Astrocyte (in vitro differentiated cells and primary cell): Measurements from ENCODE around the gene VPS37B. TPM values are rescaled to one million over a fixed set of nuclear protein-coding genes. Genes with fewer than 3 reads are reported as not detected.

Source experiments
- DNase-seq: peaks from one replicate; pipeline ENCODE4 v3.0.0-alpha.2; 2010; ENCODE audit warnings: low read depth
- FAIRE-seq: peaks from 2 replicates; lab custom pipeline; 2011; peaks lifted over from hg19 to GRCh38; lab: Jason Lieb, UNC
- H2AFZ ChIP-seq: 2 replicates; pipeline ENCODE4 v1.6.0; 2012; ENCODE audit warnings: low read depth, low read length, inconsistent platforms
- H3K27ac ChIP-seq: 2 replicates; pipeline ENCODE4 v1.5.1; 2011; ENCODE audit warnings: low read depth, low read length, inconsistent platforms
- H3K27me3 ChIP-seq: 2 replicates; pipeline ENCODE4 v1.6.0; 2011; ENCODE audit warnings: low read length, inconsistent platforms; ENCODE audit not compliant: insufficient read depth
- H3K36me3 ChIP-seq: 2 replicates; pipeline ENCODE4 v1.5.1; 2011; ENCODE audit warnings: low read length, inconsistent platforms; ENCODE audit not compliant: insufficient read depth
- H3K4me1 ChIP-seq: 2 replicates; pipeline ENCODE4 v1.5.1; 2011; ENCODE audit warnings: low read length, inconsistent platforms; ENCODE audit not compliant: insufficient read depth
- H3K4me2 ChIP-seq: 2 replicates; pipeline ENCODE4 v1.6.0; 2012; ENCODE audit warnings: low read length, inconsistent platforms
- H3K4me3 ChIP-seq: 2 replicates; pipeline ENCODE4 v1.5.1; 2011; ENCODE audit warnings: low read depth, mild to moderate bottlenecking, low read length, inconsistent platforms; ENCODE audit not compliant: insufficient read depth
- H3K79me2 ChIP-seq: 2 replicates; pipeline ENCODE4 v1.6.0; 2012; ENCODE audit warnings: mild to moderate bottlenecking, low read length, inconsistent platforms; ENCODE audit not compliant: insufficient read depth
- H3K9ac ChIP-seq: 2 replicates; pipeline ENCODE4 v1.6.0; 2012; ENCODE audit warnings: mild to moderate bottlenecking, low read length, inconsistent platforms
- H3K9me3 ChIP-seq: 2 replicates; pipeline ENCODE4 v1.5.1; 2012; ENCODE audit warnings: low read depth, mild to moderate bottlenecking, low read length, inconsistent platforms; ENCODE audit not compliant: insufficient read depth
- H4K20me1 ChIP-seq: 2 replicates; pipeline ENCODE4 v1.6.0; 2012; ENCODE audit warnings: low read length, inconsistent platforms; ENCODE audit not compliant: insufficient read depth
- H3K27ac Mint-ChIP-seq: one replicate; pipeline ENCODE4 v1.8.0; 2021; ENCODE audit warnings: mild to moderate bottlenecking, mixed read lengths; ENCODE audit not compliant: unreplicated experiment
- H3K27me3 Mint-ChIP-seq: one replicate; pipeline ENCODE4 v1.8.0; 2021; ENCODE audit warnings: low read depth, mixed read lengths; ENCODE audit not compliant: unreplicated experiment
- H3K36me3 Mint-ChIP-seq: one replicate; pipeline ENCODE4 v1.8.0; 2021; ENCODE audit warnings: low read depth, mixed read lengths; ENCODE audit not compliant: unreplicated experiment
- H3K4me1 Mint-ChIP-seq: one replicate; pipeline ENCODE4 v1.8.0; 2021; ENCODE audit warnings: low read depth, mixed read lengths; ENCODE audit not compliant: unreplicated experiment
- H3K4me3 Mint-ChIP-seq: one replicate; pipeline ENCODE4 v1.8.0; 2021; ENCODE audit warnings: mild to moderate bottlenecking, moderate library complexity, mixed read lengths; ENCODE audit not compliant: unreplicated experiment
- H3K9me3 Mint-ChIP-seq: one replicate; pipeline ENCODE4 v1.8.0; 2021; ENCODE audit warnings: mild to moderate bottlenecking, mixed read lengths; ENCODE audit not compliant: unreplicated experiment
- EZH2 ChIP-seq: IDR thresholded peaks from 2 replicates; pipeline ENCODE4 v1.6.1; 2012; ENCODE audit warnings: mild to moderate bottlenecking, low read length, inconsistent platforms; ENCODE audit not compliant: insufficient read depth
- total RNA-seq: library from RNA; stranded (reverse); gene quantifications from 2 replicates; pipeline ENCODE4 v1.2.1, GENCODE V29; 2021
- TF ChIP-seq, protein P1 (sequence below): IDR thresholded peaks from 2 replicates; pipeline ENCODE4 v1.5.1; 2011; ENCODE audit warnings: low read depth, mild to moderate bottlenecking, inconsistent platforms, low read length, moderate library complexity; ENCODE audit not compliant: insufficient read depth

Gene VPS37B
- total RNA-seq, 1 donor from 2014 or later, result 31.4 TPM

DNA sequence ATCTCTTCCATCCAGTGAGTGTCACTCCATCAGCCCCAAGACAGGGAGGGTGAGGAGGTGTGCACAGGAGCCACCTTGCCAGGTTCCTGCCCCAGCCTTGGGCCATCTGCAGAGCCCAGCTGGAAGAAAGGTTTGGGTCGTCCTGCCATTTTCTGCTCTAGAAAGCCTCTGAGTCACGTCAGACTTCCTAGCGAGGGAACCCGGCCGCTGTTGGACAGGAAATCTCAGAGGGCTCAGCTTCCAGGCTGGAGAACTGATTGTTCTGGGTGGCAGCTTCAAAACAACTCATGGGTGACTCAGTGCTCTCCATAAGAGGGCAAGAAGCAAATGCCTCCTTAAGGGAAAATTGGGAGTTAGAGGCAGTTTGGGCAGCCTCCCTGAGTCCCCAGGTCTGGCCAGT lies 44.1 kb downstream of the VPS37B start:
- H3K79me2 ChIP-seq, result no peaks in the 10 kb centered on the region
- H3K4me3 Mint-ChIP-seq, result no peak overlapping the region
- H3K9ac ChIP-seq, result no peak overlapping the region
- H3K27me3 Mint-ChIP-seq, result no peaks in the 10 kb centered on the region
- peaks cover 5% of the 10 kb centered on the region for H3K36me3 Mint-ChIP-seq
- no peaks in the 10 kb centered on the region for H4K20me1 ChIP-seq
- H3K27ac ChIP-seq, result peak overlapping the region; percentile 17
- no peak overlapping the region for H3K4me3 ChIP-seq
- peak overlapping the region; percentile 48 for H3K4me2 ChIP-seq
- peak overlapping the region; percentile 35 for H2AFZ ChIP-seq
- DNase-seq, result peak; percentile 78
- H3K27me3 ChIP-seq, result no peaks in the 10 kb centered on the region
- peaks cover 12% of the 10 kb centered on the region for H3K4me1 Mint-ChIP-seq
- no peak overlapping the region for H3K27ac Mint-ChIP-seq
- peaks cover 18% of the 10 kb centered on the region for H3K4me1 ChIP-seq
- no peak for TF ChIP-seq EZH2
- TF ChIP-seq, protein P1, sequence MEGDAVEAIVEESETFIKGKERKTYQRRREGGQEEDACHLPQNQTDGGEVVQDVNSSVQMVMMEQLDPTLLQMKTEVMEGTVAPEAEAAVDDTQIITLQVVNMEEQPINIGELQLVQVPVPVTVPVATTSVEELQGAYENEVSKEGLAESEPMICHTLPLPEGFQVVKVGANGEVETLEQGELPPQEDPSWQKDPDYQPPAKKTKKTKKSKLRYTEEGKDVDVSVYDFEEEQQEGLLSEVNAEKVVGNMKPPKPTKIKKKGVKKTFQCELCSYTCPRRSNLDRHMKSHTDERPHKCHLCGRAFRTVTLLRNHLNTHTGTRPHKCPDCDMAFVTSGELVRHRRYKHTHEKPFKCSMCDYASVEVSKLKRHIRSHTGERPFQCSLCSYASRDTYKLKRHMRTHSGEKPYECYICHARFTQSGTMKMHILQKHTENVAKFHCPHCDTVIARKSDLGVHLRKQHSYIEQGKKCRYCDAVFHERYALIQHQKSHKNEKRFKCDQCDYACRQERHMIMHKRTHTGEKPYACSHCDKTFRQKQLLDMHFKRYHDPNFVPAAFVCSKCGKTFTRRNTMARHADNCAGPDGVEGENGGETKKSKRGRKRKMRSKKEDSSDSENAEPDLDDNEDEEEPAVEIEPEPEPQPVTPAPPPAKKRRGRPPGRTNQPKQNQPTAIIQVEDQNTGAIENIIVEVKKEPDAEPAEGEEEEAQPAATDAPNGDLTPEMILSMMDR, result no peak
- FAIRE-seq, result peak; percentile 20
- no peaks in the 10 kb centered on the region for H3K36me3 ChIP-seq
- no peaks in the 10 kb centered on the region for H3K9me3 Mint-ChIP-seq
- H3K9me3 ChIP-seq, result no peaks in the 10 kb centered on the region

DNA sequence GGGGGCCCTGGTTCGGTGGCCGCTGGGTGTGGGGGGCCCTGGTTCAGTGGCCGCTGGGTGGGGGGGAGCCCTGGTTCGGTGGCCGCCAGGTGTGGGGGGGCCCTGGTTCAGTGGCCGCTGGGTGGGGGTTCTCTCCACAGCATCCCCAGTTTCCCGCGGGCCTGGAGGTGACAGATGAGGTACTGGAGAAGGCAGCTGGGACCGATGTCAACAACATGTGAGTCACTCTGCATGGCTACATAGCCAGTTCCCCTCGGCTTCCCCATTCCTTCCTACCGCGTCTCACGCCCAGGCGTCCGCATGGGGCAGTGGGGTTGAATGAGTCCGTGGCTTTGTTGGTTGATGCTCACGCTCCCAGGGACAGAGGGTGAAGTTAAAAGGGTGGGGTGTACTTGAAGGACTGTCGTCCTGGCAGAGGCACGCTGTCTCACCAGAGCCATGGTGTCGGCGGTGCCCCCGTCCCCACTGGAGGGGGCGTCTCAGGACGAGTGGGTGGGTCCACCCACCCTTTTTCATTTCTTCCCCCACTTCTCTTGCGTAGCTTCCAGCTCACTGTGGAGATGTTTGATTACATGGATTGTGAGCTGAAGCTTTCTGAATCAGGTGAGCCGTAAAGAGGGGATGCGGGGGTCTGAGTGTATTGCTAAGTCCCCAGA lies 45.1 kb downstream of the VPS37B start:
- no peaks in the 10 kb centered on the region for H3K9me3 Mint-ChIP-seq
- H3K4me1 ChIP-seq, result peaks cover 18% of the 10 kb centered on the region
- peak; percentile 62 for DNase-seq
- no peaks in the 10 kb centered on the region for H3K9me3 ChIP-seq
- peaks cover 5% of the 10 kb centered on the region for H3K36me3 Mint-ChIP-seq
- H3K4me3 Mint-ChIP-seq, result no peak overlapping the region
- H2AFZ ChIP-seq, result no peak overlapping the region
- TF ChIP-seq, protein P1, result no peak
- TF ChIP-seq EZH2, result no peak
- peaks cover 2% of the 10 kb centered on the region for H4K20me1 ChIP-seq
- no peak overlapping the region for H3K4me2 ChIP-seq
- H3K27ac ChIP-seq, result no peak overlapping the region
- H3K4me3 ChIP-seq, result no peak overlapping the region
- no peaks in the 10 kb centered on the region for H3K27me3 Mint-ChIP-seq
- peaks cover 12% of the 10 kb centered on the region for H3K4me1 Mint-ChIP-seq
- no peaks in the 10 kb centered on the region for H3K27me3 ChIP-seq
- no peak overlapping the region for H3K27ac Mint-ChIP-seq
- H3K9ac ChIP-seq, result no peak overlapping the region
- FAIRE-seq, result no peak
- H3K36me3 ChIP-seq, result no peaks in the 10 kb centered on the region
- H3K79me2 ChIP-seq, result no peaks in the 10 kb centered on the region

DNA sequence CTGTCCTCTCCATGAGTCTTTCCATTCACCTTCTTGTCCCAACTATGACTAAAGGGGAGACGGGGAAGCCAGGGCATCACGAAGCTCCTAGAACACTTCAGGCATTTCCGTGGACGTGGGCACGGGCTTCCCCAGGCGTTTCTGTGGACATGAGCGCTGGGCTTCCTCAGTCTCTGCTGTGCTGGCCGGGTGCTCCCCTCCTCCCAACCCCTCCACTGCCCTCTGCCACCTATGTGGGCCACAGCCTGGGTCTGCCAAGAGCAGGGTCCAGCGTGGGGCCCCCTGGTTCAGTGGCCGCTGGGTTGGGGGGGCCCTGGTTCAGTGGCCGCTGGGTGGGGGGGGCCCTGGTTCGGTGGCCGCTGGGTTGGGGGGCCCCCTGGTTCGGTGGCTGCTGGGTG lies 45.9 kb downstream of the VPS37B start:
- Mint-ChIP-seq H3K9me3 (no peaks in the 10 kb centered on the region), H3K36me3 (peaks cover 5% of the 10 kb centered on the region), H3K27me3 (no peaks in the 10 kb centered on the region), H3K4me3 (no peak overlapping the region), H3K27ac (no peak overlapping the region), H3K4me1 (peaks cover 12% of the 10 kb centered on the region)
- Histone ChIP-seq H3K79me2 (peaks cover 1% of the 10 kb centered on the region), H3K4me1 (peaks cover 18% of the 10 kb centered on the region), H3K9ac (no peak overlapping the region), H3K27ac (no peak overlapping the region), H3K4me2 (no peak overlapping the region), H4K20me1 (peaks cover 3% of the 10 kb centered on the region), H3K4me3 (no peak overlapping the region), H3K9me3 (no peaks in the 10 kb centered on the region), H3K36me3 (no peaks in the 10 kb centered on the region), H3K27me3 (no peaks in the 10 kb centered on the region), H2AFZ (no peak overlapping the region)
- no peak for TF ChIP-seq EZH2
- TF ChIP-seq, protein P1, result no peak
- DNase-seq (no peak), FAIRE-seq (no peak)
